Measurements from ENCODE around the gene THSD4.
"Not testable (repeated sequence)": the region's sequence is repeated elsewhere in the genome, so short reads cannot be mapped to it uniquely, and the experiment has no call there.

The THSD4 gene

DNA sequence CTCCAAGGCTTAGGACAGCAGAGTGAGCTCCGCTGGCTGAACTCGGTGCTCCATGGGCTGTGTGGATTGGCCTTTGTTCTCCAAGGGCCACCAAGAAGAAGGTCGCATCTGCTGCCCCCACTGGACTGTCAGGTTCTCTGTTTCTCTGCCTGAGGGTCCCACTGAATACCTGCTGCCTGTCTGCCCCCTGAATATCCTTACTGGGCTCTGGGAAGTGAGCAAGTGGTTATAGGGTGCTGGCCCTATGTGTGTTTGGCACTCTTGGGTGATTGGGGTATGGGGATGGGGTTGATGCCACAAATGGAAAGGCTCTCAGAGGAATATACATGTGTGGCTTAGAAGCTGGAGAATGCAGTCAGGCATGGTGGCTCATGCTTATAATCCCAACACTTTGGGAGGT, 82.3 kb downstream of the THSD4 start:
- no peak for DNase-seq

DNA sequence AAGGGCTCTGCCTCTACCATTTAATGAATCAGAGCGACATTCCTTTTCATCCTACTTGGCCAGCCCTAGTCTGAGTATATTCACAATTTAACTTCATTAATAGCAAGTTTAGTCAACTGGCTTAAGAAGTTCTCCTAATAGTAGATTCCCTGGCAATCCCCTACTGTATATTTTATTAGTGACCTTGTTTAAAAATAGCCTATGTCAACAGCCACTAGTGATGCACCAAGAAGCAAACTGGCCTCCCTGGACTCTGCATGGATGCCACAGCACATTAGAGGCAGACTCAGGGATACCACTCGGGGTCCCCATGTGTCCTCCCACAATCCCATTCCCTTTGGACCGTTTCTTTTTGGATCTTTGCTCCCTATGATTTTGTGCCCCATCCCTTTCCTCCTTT, 83.6 kb downstream of the THSD4 start:
- DNase-seq = no peak

DNA sequence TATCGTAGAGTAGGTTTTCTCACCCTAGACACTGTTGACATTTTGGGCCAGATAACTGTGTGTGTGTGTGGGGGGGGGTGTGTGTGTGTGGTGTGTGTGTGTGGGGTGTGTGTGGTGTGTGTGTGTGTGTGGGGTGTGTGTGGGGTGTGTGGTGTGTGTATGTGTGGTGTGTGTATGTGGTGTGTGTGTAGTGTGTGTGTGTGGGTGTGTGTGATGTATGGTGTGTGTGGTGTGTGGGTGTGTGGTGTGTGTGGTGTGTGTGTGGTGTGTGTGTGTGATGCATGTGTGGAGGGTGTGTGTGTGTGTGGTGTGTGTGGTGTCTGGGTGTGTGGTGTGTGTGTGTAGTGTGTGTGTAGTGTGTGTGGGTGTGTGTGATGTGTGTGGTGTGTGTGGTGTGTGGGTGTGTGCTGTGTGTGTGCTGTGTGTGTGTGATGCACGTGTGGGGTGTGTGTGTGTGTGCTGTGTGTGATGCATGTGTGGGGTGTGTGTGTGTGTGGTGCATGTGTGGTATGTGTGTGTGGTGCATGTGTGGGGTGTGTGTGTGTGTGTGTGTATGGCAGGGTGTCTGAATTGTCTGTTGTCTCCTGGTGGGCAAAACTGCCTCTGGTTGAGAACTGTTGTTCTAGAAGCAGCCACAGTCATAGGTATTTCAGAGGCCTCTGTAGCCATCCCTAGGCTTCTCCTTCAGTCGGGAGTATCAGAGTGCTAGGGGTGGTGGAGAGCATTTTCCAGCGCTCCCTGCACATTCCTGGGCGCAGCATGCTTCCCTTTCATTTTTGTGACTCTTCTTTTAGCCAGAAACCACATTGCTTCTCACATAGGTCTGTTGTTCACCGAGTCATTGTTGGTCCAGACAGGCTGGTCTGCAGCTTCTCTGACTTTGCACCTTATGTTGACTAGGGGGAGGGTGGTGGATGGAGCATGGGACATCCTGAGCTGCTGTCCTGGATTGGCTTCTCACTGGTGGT, 84.4 kb downstream of the THSD4 start:
- DNase-seq = no peak

DNA sequence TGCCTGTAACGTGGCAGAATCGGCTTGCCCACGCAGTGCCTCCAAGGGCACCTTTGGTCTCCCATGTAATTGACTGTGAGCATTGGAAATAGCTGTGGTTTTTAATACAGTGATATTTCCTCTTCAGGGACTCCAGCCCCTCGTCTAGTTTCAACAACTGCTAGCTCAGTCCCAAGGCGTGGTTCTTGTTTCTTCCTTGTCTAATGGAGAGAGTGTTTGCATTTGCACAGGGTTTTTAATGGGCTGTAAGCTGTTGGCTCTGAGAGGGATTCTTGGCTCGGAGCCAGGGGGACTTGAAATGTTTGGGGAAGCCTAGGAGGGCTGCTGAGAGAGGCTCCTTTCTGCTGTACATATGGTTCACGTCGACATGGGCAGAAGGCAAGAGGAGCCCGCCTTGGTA, 86.2 kb downstream of the THSD4 start:
- no peak for DNase-seq

DNA sequence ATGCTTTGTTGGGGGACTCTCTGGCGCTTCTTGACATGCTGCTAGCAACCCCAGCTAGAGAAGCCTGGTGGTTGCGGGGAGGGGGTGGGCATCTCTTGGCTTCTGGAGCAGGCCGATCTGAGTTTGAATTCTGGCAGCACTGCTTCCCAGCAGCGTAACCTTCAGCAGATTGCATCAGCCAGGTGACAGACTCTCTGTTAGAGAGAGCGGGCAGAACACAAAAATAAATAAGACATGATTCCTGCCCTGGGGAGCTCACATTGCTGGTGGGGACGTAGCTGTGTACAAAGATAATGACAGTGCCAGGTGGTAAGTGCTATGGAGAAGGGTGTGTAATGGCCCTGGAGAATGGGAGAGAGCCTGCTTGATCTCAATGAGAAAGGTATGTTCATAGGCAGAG, 87.4 kb downstream of the THSD4 start:
- no peak for DNase-seq

DNA sequence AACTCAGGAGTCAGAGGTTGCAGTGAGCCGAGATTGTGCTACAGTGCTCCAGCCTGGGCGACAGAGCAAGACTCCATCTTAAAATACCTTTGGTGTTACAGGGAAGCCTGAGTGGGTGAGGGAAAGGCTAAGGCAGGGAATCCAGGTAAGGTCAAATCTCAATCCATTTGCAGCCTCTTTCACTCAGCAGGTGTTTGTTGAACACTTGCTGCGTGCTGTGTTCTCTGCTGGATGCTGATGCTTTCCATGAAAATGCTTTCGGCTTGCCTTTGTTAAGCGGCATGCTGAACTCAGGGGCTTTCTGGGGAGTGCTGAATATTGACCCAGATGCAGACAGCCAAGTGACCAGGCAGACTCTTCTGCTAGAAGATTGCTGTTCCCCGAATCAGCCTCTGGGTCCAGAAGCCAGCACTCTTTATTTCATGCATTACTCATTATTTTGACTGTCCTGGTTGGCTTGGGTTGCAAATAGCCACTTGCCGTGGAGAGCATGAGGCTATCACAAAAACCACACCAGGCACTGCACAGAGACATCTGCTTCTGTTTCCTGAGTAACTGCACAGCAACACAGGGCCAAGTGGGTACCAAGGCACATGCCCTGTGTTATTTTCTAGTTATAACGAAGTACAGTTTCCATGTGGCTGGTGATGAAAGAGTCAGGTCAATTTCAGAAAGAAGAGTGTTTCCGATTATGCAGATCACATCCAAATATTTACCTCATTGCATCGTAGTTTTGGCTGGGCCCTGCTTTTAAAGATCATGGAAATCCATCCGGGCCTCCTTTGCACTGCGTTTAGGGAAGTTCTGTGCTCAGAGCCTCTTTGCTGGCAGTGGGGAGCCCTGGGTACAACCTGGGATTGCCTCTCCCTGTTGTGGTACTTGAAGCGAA, 88.6 kb downstream of the THSD4 start:
- no peak for DNase-seq

DNA sequence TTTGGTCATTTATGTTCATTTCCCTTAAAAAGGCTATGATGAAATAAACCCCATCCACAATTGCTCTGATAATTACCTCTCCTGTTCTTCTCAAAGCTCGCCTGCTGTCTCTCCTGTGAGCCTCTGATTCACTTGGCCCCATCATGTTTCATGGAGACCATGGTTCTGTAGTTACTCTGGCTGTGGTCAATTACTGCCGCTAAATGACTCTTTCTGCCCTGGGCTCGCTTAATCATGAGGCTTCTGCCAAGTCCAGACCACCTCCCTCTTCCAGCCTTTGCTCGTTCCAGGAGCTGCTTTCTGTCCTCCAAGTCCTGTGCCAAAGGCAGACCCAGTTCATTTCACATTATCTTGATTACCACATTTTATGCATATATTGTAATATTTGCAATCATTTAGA, 91.9 kb downstream of the THSD4 start:
- DNase-seq = no peak

DNA sequence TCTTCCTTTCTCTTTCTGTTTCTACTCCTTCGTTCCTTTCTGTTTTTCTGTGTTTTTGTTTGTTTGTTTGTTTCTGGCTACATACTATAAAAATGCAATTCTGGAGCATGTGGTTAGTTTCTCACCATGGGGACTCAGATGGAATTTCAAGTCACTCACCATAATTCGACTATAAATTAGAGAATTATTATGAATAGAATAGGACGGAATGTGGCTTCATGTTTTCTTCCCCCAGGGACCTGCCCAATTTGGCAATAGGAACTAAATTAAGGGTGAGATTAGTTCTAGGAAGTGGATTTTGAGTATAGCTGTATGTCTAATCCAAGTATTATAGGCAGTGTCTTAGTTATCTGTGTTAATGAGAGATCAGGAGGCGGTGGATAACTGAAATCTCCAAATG, 96.9 kb downstream of the THSD4 start:
- no peak for DNase-seq

DNA sequence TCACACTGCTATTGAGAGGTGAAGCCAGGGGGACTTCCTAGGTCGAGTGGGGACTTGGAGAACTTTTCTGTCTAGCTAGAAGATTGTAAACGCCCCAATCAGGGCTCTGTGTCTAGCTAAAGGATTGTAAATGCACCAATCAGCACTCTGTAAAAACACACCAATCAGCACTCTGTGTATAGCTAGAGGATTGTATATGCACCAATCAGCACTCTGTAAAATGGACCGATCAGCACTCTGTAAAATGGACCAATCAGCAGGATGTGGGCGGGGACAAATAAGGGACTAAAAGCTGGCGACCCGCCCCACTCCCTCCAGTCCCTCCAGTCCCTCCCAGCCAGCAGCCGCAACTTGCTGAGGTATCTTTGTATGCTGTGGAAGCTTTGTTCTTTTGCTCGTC, 98.7 kb downstream of the THSD4 start:
- DNase-seq = not testable (repeated sequence)

DNA sequence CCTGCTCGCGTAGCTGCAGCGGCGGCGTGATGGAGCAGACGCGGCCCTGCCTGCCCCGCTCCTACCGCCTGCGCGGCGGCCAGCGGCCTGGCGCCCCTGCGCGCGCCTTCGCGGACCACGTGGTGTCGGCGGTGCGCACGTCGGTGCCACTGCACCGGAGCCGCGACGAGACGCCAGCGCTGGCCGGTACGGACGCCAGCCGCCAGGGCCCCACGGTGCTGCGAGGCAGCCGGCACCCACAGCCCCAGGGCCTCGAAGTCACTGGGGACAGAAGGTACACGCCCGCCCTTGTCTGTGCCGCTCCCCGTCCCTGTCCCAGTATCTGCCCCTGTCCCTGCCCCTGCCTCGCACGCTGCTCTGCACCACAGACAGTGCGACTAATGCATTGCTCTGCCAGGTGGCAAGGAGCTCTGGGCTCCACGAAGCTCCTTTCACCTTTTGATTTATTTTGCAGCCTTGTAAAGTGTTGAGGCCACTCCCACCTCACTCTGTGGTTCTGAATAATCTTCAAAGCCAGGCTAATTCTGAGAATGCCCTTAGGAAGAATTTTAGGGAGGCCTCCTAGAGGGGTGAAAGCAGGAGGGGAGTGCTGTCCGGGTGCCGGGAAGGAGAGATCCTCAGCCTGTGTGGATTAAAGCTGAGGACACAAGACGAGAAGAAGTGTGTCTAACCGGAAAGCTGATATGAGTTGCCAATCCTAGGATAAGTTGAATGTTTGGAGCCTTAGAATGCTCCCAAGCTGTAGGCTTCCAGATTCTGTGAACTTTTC, 100.0 kb downstream of the THSD4 start:
- DNase-seq = no peak

DNA sequence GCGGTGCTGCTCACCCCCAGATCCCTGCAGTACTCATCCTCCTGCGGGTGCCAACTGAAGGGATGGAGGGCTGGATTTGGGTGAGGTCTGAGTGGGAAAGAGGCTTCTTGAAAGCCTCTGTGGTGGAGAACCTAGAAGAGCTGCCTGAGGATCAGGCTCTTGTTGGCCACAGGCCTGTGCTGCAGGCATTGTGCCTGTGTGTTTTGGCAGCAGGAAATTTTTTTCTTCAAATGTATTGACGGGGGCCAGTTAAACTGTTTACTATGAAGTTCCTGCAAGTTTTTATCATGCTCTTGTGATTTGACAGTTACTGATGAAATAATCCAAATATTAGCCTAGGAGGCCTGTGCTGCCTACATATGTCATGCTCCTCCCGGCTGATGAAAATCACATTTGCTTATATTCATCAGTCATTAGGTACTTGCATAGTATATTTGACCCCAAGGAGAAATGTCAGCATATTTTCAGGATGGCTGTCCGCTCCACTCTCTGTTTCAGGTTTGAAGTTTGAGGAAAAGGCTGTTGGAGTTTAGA, 103.1 kb downstream of the THSD4 start:
- no peak for DNase-seq

DNA sequence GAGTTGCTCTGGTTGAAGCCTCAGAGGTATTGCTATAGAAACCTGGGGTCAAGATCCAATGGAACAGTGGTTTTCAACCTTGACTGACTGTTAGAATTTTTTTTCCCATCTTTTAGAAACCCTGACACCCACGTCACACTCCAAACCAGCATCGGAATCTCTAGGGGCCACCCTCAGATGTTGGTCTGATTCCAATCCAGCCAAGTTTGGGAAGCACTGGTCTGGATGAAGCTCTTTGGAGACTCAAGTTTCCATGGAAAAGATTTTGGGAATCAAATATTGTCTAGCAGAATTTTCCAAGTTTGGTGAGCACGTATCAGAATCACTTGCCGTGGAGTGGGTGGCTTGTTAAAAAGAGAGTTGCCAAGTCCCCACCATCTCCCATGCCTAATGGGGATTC, 103.8 kb downstream of the THSD4 start:
- no peak for DNase-seq

DNA sequence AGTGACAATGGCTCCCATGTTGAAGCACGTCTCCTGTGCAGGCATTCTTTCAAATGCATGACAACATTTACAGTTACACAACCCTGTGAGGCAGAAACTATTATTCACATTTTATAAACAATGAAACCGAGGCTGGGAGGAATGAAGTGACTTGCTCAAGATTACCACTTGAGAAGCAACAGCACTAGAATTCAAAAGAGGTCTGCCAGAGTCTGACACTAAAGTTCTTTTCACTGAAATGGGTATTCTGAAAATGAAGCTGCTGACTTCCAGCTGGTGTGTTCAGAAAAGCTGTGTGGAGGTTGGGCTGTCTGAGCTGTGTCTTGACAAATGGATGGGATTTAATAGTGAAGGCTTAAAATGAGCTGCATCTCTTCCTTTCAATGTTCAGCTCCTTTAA, 104.4 kb downstream of the THSD4 start:
- no peak for DNase-seq

DNA sequence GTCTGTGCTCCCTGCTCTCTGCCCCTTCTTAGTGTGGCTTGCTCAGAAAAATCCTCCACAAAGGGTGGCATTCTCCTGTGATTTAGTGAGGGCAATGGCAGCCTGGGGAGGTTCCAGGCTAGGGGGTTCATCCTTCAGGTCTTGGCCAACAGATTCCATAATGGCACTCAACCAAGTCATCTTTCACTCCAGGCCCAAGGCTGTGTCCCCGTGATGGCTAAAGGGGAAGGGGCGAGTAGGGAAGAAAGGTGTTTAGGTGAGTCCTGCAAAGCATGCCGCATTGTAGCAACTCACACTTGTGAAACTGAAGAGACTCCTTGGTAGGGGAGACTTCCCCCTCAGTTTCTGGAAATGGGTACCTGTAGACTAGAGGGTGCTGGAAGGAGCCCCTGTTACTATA, 105.6 kb downstream of the THSD4 start:
- no peak for DNase-seq

DNA sequence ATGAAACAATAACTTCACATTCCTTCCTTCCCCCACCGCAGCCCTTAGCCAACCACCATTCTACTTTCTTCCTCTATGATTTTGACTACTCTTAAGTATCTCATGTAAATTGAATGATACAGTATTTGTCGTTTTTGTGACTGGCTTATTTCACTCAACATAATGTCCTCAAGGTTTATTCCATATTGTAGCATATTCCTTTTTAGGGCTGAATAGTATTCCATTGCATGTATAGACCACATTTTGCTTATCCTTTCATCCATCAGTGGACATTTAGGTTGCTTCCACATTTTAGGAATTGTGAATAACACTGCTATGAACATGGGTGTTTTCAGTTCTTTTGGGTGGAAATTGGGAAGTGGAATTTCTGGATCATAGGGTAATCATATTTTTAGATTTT, 106.1 kb downstream of the THSD4 start:
- no peak for DNase-seq

DNA sequence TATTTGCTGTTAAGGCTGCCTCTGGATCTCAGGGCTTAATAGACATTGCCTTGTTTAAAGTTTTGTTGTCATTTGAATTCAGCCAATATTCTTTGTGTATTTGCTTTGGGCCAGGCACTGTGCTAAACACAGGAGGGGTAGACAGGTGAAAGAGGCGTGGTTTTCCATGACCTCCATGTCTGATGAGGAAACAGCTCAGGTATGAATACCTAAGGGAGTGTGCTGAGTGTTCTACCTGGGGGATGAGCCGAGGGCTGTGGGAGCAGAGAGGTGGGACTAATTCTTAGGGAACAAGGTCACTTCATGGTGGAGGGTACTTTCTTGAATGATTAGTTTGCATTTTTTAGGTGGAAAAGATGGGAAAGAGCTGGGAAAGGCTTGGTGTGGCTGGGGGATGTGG, 108.2 kb downstream of the THSD4 start:
- DNase-seq = no peak

DNA sequence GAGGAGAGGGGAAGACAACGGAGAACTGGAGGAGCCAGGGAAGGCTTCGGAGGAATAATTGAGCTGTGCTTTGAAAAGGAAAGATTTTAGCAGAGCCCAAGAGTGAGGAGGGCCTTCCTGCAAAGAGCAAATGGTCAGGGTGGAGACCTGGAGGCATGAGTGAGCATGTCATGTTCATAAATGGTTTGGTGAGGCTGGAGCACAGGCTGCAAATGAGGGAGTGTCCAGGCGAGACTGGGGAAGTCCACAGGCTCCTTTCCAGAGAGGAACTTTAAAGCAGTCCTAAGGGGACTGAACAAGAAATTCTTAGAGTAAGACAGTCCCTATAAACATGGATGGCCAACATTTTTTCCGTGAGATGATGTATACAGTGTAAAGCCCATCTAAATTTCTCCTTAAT, 108.8 kb downstream of the THSD4 start:
- no peak for DNase-seq

DNA sequence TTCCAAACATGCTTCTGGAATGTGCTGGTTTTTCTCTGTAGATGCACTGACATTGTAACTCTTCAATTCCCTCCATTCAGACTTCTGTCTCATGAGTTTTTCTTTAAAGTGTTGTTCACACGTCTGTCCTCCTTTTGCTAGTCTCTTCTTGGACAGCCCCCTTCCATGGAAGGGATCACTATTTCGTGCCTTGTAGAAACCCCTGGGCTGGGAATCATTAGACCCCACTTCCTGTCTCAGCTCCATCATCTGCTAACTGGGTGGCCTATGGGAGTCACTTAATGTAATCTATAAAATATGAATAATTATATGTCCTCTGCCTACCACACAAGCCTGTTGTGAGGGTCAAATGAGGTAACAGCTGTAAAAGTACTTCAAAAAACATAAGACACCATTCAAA, 110.6 kb downstream of the THSD4 start:
- DNase-seq = no peak

DNA sequence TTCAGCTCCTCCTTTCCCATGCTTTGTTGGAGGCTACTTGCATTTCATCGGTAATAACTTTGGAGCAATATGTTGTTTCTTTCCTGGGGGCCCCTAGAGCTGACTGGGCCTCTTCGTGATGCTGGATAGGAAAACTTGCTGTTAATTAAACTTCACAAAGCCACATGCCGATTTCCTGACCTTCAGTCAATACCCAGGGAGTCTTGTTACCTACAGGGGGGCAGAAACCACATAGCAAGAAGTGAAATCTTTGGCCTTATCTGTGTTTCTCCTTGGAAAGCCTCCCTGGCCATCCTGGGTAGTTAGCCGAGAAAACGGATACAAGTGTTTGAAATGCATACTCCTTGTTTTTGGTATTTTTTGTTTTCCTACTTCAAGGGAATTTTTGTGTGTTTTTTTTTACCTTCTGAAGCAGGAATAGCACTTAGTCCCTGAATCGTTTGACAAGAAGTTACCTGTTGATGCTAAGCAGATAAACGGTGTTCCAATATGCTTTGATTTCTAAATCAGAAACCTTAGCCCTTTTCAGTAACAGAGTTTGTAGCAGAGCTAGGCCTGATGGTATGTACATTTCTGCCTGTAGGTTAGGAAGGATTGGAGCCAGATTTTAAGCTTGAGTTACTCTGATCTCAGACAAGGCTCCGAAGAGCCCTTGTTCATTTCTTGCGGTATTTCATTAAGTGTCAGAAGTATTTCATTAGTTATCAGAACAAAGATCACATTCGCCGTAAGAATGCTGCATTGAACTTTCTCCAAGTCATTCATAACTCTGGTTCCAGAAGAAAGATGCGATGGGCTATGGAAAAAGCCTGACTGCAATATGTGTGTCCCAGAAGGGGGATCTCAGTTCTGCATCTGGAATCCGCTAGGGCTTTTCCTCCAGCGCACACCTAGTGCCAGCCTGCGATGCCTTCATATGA, 111.5 kb downstream of the THSD4 start:
- DNase-seq = no peak

DNA sequence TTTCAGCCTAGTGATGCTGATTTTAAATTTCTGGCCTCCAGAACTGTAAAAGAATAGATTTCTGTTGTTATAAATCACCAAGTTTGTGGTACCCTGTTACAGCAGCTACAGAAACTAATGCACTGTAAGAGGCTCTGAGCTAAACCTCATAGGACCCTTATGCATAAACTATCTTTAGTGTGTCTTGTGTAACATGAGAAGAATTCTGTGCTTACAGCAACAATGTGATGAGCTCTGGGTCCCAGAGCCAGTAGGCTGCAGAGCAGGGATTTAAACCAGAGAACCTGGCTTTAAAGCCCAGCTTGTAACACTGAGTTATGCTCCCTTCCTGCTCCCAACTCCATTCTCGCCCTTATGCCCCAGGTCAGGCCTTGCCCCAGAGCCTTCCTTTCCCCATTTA, 113.1 kb downstream of the THSD4 start:
- no peak for DNase-seq

DNA sequence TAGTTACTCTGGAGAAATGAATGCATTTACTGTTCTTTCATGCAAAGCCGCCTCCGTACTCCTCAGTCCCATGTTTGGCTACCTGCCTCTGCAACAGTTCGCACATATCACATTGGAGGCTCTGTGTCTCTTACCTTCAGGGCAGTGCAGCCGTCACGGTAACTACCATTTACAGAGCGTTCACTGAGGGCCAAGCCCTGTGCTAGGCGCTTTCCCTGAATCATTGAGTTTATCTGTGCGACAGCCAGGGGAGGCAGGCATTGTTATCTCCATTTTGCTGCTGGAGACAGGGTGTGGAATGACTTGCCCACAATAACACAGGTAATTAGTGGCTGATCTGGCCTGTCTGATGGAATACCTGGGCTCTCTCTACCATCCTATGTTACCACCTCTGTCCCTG, 115.0 kb downstream of the THSD4 start:
- DNase-seq = no peak

DNA sequence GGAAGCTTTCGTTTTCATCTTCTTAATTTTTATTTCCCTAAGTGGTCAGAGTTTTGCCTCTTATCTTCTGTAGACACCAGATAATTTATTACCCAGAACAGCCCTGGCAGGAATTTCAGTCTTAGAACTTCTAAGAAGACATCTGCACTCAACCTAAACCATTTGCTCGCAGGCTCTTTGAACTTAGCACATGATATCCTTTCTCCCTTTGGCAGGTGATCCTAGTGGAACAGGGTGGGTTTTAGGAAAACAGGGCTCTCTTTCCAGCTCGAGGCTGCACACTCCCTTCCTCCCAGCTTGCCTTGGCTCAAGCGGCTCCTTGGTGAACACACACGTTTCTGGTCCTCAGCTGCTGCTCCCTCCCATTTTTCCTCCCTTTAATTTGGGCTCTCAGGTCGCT, 116.5 kb downstream of the THSD4 start:
- DNase-seq = no peak

Measured in cortex of kidney (tissue), 1 donor.